ENCODE data around the gene TLNRD1.

GRCh38 chr15:80997692-80998091 is 3.0 kb upstream of the TLNRD1 start:
- TF ChIP-seq CTCF (IDR thresholded peaks at IDR 0.05) = no peak
- TF ChIP-seq POLR2AphosphoS5 (IDR thresholded peaks at IDR 0.05; ENCODE audit: low read depth, low read length) = no peak
- TF ChIP-seq SIN3A (IDR thresholded peaks at IDR 0.05; ENCODE audit: borderline replicate concordance, insufficient read depth, low read depth, low read length) = no peak
